DMS114 treated with DMSO at 0.1 percent for 48 hours (cell line): Measurements from ENCODE around the gene TMEM52.

Experiments
- DNase-seq: peaks from one replicate; lab custom pipeline; 2025; ENCODE audit not compliant: unreplicated experiment; lab: John Stamatoyannopoulos, UW

The TMEM52 gene

GRCh38 chr1:1927751-1928150 lies 8.7 kb upstream of the TMEM52 start:
- DNase-seq, result no peak

- no peak for DNase-seq
Observed at GRCh38 chr1:1926886-1927660, 8.0 kb upstream of the TMEM52 start.

GRCh38 chr1:1926346-1926811 lies 7.3 kb upstream of the TMEM52 start:
- no peak for DNase-seq

- no peak for DNase-seq
Observed at GRCh38 chr1:1925437-1926345, 6.6 kb upstream of the TMEM52 start.

GRCh38 chr1:1924849-1925248 lies 5.8 kb upstream of the TMEM52 start:
- DNase-seq, result no peak

- no peak for DNase-seq
Observed at GRCh38 chr1:1924386-1924785, 5.3 kb upstream of the TMEM52 start.

- no peak for DNase-seq
Observed at GRCh38 chr1:1922956-1923833, 4.1 kb upstream of the TMEM52 start.

GRCh38 chr1:1922702-1922955 lies 3.5 kb upstream of the TMEM52 start:
- no peak for DNase-seq

GRCh38 chr1:1921901-1922701 lies 3.0 kb upstream of the TMEM52 start:
- no peak for DNase-seq

- DNase-seq, result no peak
Observed at GRCh38 chr1:1921459-1921862, 2.4 kb upstream of the TMEM52 start.

GRCh38 chr1:1920608-1921458 lies 1.8 kb upstream of the TMEM52 start:
- DNase-seq, result no peak

- no peak for DNase-seq
Observed at GRCh38 chr1:1920057-1920607, 1.1 kb upstream of the TMEM52 start.

- peak; percentile 88 for DNase-seq
Observed at GRCh38 chr1:1919304-1920056, 401 bp upstream of the TMEM52 start.

- DNase-seq, result no peak
Observed at GRCh38 chr1:1917995-1918900, 831 bp downstream of the TMEM52 start.

- no peak for DNase-seq
Observed at GRCh38 chr1:1917304-1917976, 1.6 kb downstream of the TMEM52 start.

- no peak for DNase-seq
Observed at GRCh38 chr1:1916851-1917251, 2.2 kb downstream of the TMEM52 start.
